ENCODE data around the gene MMP17.

Gene MMP17

DNA sequence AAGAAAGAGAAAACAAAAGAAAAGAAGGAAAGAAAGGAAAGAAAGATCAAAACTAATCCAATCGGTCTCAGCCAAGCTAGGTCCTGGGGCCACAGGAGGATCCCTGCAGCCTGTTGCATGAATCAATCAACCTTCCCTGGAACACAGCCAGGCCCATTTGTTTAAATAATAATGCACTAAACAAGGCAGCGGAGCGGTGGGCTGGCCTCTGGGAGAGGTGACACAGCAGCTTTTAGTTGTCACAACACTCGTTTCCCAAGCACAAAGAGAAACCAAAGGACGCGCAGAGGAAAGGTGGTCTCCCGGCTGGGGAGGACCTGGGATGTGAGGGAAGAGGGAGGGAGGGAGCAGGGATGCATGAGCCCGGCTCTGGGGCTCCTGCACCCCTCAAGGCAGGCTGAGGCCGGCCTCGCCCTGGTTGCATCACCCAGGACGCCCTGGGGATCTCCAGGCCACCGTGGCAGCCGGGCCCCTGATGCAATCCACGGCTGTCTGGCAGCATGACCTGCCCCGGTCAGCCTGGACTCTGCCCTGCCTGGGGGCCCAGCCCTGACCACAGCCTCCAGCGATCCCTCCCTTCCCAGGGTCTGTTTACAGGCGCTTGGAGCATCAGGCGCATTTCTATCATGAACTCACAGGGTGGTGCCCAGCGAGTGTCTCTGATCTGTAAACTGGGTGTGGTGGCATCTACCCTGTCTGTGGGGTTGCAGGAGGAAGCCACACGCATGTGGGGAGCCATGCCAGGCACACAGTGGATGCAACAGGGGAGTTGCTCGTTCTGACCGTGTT, 32.5 kb downstream of the MMP17 start:
- H3K27ac ChIP-seq (ENCODE audit: low read depth, low read length, severe bottlenecking): peak overlapping the region; percentile 83
- H3K4me3 ChIP-seq (ENCODE audit: extremely low read depth, insufficient read depth, low read length, poor library complexity, severe bottlenecking): no peak overlapping the region
- no peaks in the 10 kb centered on the region for H3K36me3 ChIP-seq (ENCODE audit: control insufficient read depth, insufficient read depth, low read length)
- no peaks in the 10 kb centered on the region for H3K9me3 ChIP-seq (ENCODE audit: control insufficient read depth, low read length)
- H3K4me1 ChIP-seq (ENCODE audit: control insufficient read depth, insufficient read depth, low read length, poor library complexity, severe bottlenecking): peaks cover 16% of the 10 kb centered on the region
- 51 to 56% methylated on average over 18 to 19 of the region's 22 CpGs for WGBS, 2 experiments (ENCODE audit: insufficient coverage in 2 of 2)

DNA sequence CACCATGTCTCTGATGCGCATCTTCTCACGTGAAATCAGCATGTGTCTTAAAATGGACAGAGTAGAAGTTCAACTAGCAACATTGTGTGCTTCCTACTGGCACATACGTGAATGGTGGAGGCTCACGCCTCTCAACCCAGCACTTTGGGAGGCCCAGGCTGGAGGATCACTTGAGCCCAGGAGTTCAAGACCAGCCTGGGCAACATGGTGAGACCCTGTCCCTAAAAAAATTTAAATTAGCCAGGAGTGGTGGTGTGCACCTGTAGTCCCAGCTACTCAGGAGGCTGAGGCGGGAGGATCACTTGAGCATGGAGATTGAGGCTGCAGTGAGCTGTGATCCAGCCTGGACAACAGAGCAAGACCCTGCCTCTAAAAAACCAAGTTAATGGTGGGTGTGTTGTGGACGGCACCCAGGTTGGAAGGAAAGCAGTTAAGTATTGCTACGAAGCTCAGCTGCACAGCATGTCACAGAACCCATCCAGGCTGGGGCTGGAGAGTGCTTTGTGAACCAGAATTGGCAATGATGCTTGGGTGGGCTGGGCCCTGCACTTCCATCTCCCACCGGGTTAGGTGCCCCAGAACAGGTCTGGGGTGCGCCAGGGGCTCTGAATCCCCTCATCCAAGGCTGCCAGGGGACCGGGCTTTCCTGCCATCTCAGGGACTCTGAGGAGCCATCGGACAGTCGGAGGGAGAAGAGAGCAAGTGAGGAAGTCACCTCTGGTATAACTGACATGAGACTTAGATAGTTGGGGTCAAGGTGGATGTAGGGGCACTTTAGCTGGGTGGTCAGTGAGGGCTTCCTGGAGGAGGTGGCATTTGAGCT, 33.3 kb downstream of the MMP17 start:
- Histone ChIP-seq H3K4me3 (ENCODE audit: extremely low read depth, insufficient read depth, low read length, poor library complexity, severe bottlenecking) (no peak overlapping the region), H3K27ac (ENCODE audit: low read depth, low read length, severe bottlenecking) (peak overlapping the region; percentile 83), H3K36me3 (ENCODE audit: control insufficient read depth, insufficient read depth, low read length) (no peaks in the 10 kb centered on the region), H3K4me1 (ENCODE audit: control insufficient read depth, insufficient read depth, low read length, poor library complexity, severe bottlenecking) (peaks cover 16% of the 10 kb centered on the region), H3K9me3 (ENCODE audit: control insufficient read depth, low read length) (no peaks in the 10 kb centered on the region)
- WGBS, 2 experiments (ENCODE audit: insufficient coverage in 2 of 2): 94 to 95% methylated on average over 9 to 12 of the region's 12 CpGs

GRCh38 chr12:131862084-131862441, 33.9 kb downstream of the MMP17 start:
- no peaks in the 10 kb centered on the region for H3K9me3 ChIP-seq (ENCODE audit: control insufficient read depth, low read length)
- H3K4me3 ChIP-seq (ENCODE audit: extremely low read depth, insufficient read depth, low read length, poor library complexity, severe bottlenecking): no peak overlapping the region
- H3K36me3 ChIP-seq (ENCODE audit: control insufficient read depth, insufficient read depth, low read length): no peaks in the 10 kb centered on the region
- H3K27ac ChIP-seq (ENCODE audit: low read depth, low read length, severe bottlenecking): no peak overlapping the region
- peaks cover 16% of the 10 kb centered on the region for H3K4me1 ChIP-seq (ENCODE audit: control insufficient read depth, insufficient read depth, low read length, poor library complexity, severe bottlenecking)
- 42 to 70% methylated on average over 2 to 4 of the region's 4 CpGs for WGBS, 2 experiments (ENCODE audit: insufficient coverage in 2 of 2)

GRCh38 chr12:131862600-131862993, 34.4 kb downstream of the MMP17 start:
- H3K4me3 ChIP-seq (ENCODE audit: extremely low read depth, insufficient read depth, low read length, poor library complexity, severe bottlenecking): no peak overlapping the region
- no peak overlapping the region for H3K27ac ChIP-seq (ENCODE audit: low read depth, low read length, severe bottlenecking)
- 78 to 84% methylated on average over 5 to 13 of the region's 14 CpGs for WGBS, 2 experiments (ENCODE audit: insufficient coverage in 2 of 2)
- H3K4me1 ChIP-seq (ENCODE audit: control insufficient read depth, insufficient read depth, low read length, poor library complexity, severe bottlenecking): peaks cover 16% of the 10 kb centered on the region
- no peaks in the 10 kb centered on the region for H3K9me3 ChIP-seq (ENCODE audit: control insufficient read depth, low read length)
- H3K36me3 ChIP-seq (ENCODE audit: control insufficient read depth, insufficient read depth, low read length): no peaks in the 10 kb centered on the region

- H3K36me3 ChIP-seq (ENCODE audit: control insufficient read depth, insufficient read depth, low read length): no peaks in the 10 kb centered on the region
- 68 to 81% methylated on average over 10 to 12 of the region's 20 CpGs for WGBS, 2 experiments (ENCODE audit: insufficient coverage in 2 of 2)
- H3K4me1 ChIP-seq (ENCODE audit: control insufficient read depth, insufficient read depth, low read length, poor library complexity, severe bottlenecking): peaks cover 16% of the 10 kb centered on the region
- no peaks in the 10 kb centered on the region for H3K9me3 ChIP-seq (ENCODE audit: control insufficient read depth, low read length)
- H3K27ac ChIP-seq (ENCODE audit: low read depth, low read length, severe bottlenecking): no peak overlapping the region
- H3K4me3 ChIP-seq (ENCODE audit: extremely low read depth, insufficient read depth, low read length, poor library complexity, severe bottlenecking): no peak overlapping the region
These were observed 35.0 kb downstream of the MMP17 start for GRCh38 chr12:131862994-131863710.

- Histone ChIP-seq H3K27ac (ENCODE audit: low read depth, low read length, severe bottlenecking) (no peak overlapping the region), H3K4me1 (ENCODE audit: control insufficient read depth, insufficient read depth, low read length, poor library complexity, severe bottlenecking) (peaks cover 16% of the 10 kb centered on the region), H3K36me3 (ENCODE audit: control insufficient read depth, insufficient read depth, low read length) (no peaks in the 10 kb centered on the region), H3K9me3 (ENCODE audit: control insufficient read depth, low read length) (no peaks in the 10 kb centered on the region), H3K4me3 (ENCODE audit: extremely low read depth, insufficient read depth, low read length, poor library complexity, severe bottlenecking) (no peak overlapping the region)
- 75 to 81% methylated on average over 23 to 24 of the region's 24 CpGs for WGBS, 2 experiments (ENCODE audit: insufficient coverage in 2 of 2)
These were observed 35.7 kb downstream of the MMP17 start for GRCh38 chr12:131863711-131864396.

GRCh38 chr12:131864469-131864868, 36.3 kb downstream of the MMP17 start:
- no peaks in the 10 kb centered on the region for H3K36me3 ChIP-seq (ENCODE audit: control insufficient read depth, insufficient read depth, low read length)
- H3K27ac ChIP-seq (ENCODE audit: low read depth, low read length, severe bottlenecking): no peak overlapping the region
- H3K4me3 ChIP-seq (ENCODE audit: extremely low read depth, insufficient read depth, low read length, poor library complexity, severe bottlenecking): no peak overlapping the region
- peaks cover 16% of the 10 kb centered on the region for H3K4me1 ChIP-seq (ENCODE audit: control insufficient read depth, insufficient read depth, low read length, poor library complexity, severe bottlenecking)
- no peaks in the 10 kb centered on the region for H3K9me3 ChIP-seq (ENCODE audit: control insufficient read depth, low read length)
- WGBS, 2 experiments (ENCODE audit: insufficient coverage in 2 of 2): 87 to 89% methylated on average over 2 to 8 of the region's 8 CpGs

DNA sequence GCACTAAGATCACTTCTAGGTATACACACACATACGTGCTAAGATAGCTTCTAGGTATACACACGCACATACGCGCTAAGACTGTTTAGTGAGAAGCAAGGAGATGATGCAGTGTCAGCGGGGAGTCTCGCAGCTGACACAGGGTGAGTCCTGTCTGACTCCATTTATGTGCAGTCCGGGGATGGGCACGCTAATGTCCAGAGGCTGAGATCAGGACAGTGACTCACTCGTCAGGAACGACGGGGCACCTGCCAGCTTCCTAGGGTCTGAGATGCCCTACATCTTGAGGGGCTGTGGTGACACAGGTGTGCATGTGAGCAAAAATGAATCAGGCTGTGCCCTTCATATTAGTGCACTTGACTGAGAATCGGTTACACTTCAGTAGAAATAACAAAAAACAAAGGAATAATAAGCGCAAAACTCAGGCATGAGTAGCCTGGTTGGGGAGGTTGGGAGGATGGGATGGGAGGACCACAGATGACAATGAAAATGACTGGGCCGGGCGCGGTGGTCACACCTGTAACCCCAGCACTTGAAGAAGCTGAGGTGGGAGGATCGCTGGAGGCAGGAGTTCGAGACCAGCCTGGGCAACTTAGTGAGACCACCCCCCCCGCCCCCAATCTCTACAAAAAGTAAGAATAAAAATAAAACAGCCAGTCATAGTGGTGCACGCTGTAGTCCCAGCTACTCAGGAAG, 37.1 kb downstream of the MMP17 start:
- H3K4me1 ChIP-seq (ENCODE audit: control insufficient read depth, insufficient read depth, low read length, poor library complexity, severe bottlenecking): peaks cover 16% of the 10 kb centered on the region
- H3K36me3 ChIP-seq (ENCODE audit: control insufficient read depth, insufficient read depth, low read length): no peaks in the 10 kb centered on the region
- no peaks in the 10 kb centered on the region for H3K9me3 ChIP-seq (ENCODE audit: control insufficient read depth, low read length)
- WGBS, 2 experiments (ENCODE audit: insufficient coverage in 2 of 2): 92 to 95% methylated on average over 12 to 13 of the region's 20 CpGs
- no peak overlapping the region for H3K4me3 ChIP-seq (ENCODE audit: extremely low read depth, insufficient read depth, low read length, poor library complexity, severe bottlenecking)
- H3K27ac ChIP-seq (ENCODE audit: low read depth, low read length, severe bottlenecking): no peak overlapping the region

GRCh38 chr12:131867471-131867870, 39.3 kb downstream of the MMP17 start:
- Histone ChIP-seq H3K4me3 (ENCODE audit: extremely low read depth, insufficient read depth, low read length, poor library complexity, severe bottlenecking) (no peak overlapping the region), H3K9me3 (ENCODE audit: control insufficient read depth, low read length) (no peaks in the 10 kb centered on the region), H3K27ac (ENCODE audit: low read depth, low read length, severe bottlenecking) (no peak overlapping the region), H3K36me3 (ENCODE audit: control insufficient read depth, insufficient read depth, low read length) (no peaks in the 10 kb centered on the region), H3K4me1 (ENCODE audit: control insufficient read depth, insufficient read depth, low read length, poor library complexity, severe bottlenecking) (peaks cover 11% of the 10 kb centered on the region)
- 91 to 94% methylated on average over 7 to 10 of the region's 10 CpGs for WGBS, 2 experiments (ENCODE audit: insufficient coverage in 2 of 2)

Data from mesodermal cell (in vitro differentiated cells).